GM12891 (cell line): ENCODE results near the gene KYAT1.

Source experiments
- POLR2A ChIP-seq: IDR thresholded peaks from 2 replicates; pipeline ENCODE4 v1.6.1; 2011; ENCODE audit warnings: low read depth, low read length, control low read depth
- POLR2AphosphoS5 ChIP-seq: IDR thresholded peaks from 2 replicates; pipeline ENCODE4 v1.6.1; 2011; ENCODE audit warnings: low read depth, low read length, control low read depth
- POU2F2 ChIP-seq: IDR thresholded peaks from 2 replicates; pipeline ENCODE4 v1.6.1; 2011; ENCODE audit warnings: low read depth, mild to moderate bottlenecking, control low read depth, low read length, moderate library complexity
- TAF1 ChIP-seq: IDR thresholded peaks from 2 replicates; pipeline ENCODE4 v1.6.1; 2011; ENCODE audit warnings: low read depth, low read length, control low read depth

- TF ChIP-seq POLR2A = no peak
- no peak for TF ChIP-seq POU2F2
- no peak for TF ChIP-seq POLR2AphosphoS5
- no peak for TF ChIP-seq TAF1
These were observed 18.1 kb downstream of the KYAT1 start for GRCh38 chr9:128863647-128864046.
